ENCODE data around the gene GPSM3.
A peak's percentile ranks its signal among the peaks of the same experiment; 100 is the strongest.
"Not testable (repeated sequence)": the region's sequence is repeated elsewhere in the genome, so short reads cannot be mapped to it uniquely, and the experiment has no call there.

GPSM3 gene

DNA sequence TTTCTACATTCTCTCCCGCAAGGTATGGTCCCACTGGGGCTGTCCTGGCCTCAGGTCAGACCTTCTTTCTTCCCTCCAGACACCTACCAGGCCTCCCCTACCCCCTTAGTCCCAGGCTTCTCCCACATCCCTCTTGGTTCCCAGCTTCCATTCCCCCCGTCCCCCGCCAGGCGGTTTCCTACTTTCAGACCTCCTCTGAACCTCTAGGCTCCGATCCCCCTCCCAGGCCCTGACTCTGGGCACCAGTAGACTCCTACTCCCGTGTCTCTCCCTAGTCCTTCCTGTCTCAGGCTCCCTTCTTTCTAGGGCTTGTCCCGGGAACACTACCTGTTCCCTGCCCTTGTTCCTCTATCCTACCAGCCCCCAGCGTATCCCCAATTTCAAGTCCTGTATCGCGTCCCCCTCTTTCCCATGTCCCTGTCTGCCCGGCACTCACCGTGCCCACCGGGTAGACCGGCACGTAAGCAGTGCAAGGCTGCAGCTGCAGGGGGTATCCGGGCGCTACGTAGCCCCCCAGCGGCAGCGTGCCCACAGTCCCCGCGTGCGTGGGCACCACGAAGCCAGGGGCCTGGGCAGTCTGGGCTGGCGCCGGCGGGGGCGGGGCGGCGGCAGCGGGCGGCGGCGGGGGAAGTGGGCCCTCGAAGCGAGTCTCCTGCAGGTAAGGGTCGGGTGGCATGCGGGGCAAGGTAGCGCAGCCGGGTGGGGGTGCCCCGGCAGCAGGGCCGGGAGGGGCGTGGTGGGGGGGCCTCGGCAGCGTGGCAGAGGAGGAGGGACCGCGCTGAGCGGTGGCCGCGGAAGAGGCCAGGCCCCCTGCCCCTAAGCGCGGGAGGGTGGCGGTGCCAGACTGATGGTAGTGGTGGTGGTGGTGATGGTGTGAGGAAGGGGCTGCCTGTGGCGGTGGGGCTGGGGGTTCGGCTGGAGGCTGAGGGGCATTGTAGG, 42.2 kb downstream of the GPSM3 start:
- DNase-seq (ENCODE audit: low spot score): no peak

DNA sequence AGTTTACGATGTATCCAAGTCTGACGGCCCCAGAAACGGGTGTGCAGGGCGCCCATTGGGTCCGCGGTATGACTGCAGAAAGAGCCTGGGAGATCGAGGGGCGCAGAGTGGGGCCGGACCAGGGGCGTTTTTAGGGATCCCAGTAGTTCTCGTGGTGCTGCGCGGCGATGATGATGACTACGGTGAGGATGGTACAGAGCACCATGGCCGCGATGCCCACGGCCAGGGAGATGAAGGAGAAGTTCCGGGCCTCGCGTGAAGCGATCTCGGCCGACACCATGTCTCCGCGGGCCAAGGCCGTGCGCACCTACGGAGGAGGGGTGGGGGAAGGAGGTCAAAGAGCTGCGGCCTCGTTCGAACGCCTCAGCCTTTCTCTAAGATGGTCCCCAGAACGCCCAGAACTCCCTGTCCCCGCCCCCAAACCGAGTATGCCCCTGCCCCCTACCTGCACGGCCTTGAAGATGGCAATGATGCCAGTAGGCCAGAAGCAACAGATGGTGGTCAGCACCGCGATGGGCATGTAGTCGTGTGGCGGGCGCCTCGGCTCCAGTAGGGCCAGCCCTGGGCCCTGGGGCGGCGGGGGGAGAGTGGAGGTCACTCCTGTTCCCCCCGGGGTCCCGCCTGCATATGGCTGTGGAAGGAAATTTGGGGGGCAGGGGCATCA, 43.2 kb downstream of the GPSM3 start:
- DNase-seq (ENCODE audit: low spot score): no peak

DNA sequence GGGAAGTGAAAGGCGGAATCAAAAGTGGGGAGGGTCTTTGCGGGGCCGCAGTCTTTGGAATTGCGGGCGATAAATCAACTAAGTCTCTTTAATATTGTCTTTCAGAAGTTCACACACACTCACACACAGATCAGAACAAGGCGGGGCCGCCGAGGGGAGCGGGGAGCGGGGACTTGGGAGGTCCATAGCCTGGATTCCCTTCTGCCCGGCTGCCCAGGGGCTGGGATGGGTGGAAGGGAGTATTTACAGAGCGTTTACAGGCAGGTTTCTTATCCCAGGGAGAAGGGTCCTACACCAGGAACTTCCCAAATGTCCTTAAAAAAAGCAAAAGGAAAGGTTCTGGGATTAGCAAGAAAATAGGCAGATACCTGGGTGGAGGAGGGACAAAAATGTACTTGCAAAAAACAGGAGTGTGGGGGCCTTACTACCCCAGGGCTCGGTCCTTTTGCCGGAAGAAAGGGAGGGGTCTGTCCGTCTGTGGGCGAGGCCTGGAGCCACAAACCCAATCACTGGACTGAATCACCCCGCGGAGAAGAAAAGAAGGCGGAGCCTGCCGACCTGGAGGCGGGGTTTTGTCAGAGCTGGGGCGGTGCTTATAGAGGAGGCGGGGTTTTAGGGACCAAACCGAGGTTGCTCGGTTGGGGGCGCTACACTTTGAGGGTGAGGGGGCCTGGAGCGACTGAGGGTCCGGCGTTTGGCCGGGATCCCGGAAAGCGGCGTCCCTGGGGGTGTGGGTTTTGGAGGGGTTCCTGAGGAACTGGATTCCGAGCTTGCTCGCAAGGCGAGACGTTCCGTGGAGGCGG, 44.0 kb downstream of the GPSM3 start:
- peak; percentile 41 for DNase-seq (ENCODE audit: low spot score)

- no peak for DNase-seq (ENCODE audit: low spot score)
These were observed 44.9 kb downstream of the GPSM3 start for GRCh38 chr6:32147401-32148132.

- DNase-seq (ENCODE audit: low spot score): no peak
These were observed 45.8 kb downstream of the GPSM3 start for GRCh38 chr6:32146687-32147086.

- DNase-seq (ENCODE audit: low spot score): no peak
These were observed 46.2 kb downstream of the GPSM3 start for GRCh38 chr6:32146287-32146686.

DNA sequence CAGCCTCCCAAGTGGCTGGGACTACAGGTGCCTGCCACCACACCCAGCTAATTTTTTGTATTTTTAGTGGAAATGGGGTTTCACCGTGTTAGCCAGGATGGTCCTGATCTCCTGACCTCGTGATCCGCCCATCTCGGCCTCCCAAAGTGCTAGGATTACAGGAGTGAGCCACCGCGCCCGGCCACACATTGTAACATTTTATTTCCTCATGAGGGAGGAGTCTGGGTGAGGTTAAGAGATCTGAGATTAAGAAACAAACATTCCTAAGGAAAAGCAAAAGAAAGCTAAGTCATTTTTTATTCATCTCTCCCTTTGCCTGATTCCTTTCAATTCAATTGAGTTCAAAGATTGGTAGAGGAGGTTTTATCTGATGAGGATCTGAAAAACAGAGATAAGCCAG, 48.2 kb downstream of the GPSM3 start:
- not testable (repeated sequence) for DNase-seq (ENCODE audit: low spot score)
